ENCODE measurements around the gene CFAP92.

DNA sequence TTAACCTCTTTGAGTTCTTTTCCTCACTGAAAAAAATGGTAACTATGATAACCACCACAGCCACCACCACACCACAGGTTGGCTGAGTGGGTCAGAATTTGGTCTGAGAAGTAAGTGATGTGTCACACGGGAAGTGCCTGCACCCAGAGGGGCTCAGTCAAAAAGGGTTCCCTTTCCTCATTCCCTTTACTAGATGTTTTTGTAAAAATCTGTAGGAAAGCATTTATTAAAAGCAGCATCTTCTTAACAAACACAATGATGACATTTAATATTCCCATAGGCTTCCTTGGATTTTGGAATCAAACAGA lies 23.2 kb downstream of the CFAP92 start:
- TF ChIP-seq, protein P1, sequence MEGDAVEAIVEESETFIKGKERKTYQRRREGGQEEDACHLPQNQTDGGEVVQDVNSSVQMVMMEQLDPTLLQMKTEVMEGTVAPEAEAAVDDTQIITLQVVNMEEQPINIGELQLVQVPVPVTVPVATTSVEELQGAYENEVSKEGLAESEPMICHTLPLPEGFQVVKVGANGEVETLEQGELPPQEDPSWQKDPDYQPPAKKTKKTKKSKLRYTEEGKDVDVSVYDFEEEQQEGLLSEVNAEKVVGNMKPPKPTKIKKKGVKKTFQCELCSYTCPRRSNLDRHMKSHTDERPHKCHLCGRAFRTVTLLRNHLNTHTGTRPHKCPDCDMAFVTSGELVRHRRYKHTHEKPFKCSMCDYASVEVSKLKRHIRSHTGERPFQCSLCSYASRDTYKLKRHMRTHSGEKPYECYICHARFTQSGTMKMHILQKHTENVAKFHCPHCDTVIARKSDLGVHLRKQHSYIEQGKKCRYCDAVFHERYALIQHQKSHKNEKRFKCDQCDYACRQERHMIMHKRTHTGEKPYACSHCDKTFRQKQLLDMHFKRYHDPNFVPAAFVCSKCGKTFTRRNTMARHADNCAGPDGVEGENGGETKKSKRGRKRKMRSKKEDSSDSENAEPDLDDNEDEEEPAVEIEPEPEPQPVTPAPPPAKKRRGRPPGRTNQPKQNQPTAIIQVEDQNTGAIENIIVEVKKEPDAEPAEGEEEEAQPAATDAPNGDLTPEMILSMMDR (IDR thresholded peaks at IDR 0.05), result no peak
- no peak for TF ChIP-seq POLR2A (IDR thresholded peaks at IDR 0.05)

All from Peyer's patch (tissue), 4 donors.